Measurements from ENCODE around the gene PLA2G4C. TPM values are rescaled to one million over a fixed set of nuclear protein-coding genes. Genes with fewer than 3 reads are reported as not detected.

Gene PLA2G4C
- total RNA-seq, 1 donor from 2014 or later: 98.8 TPM

Other genes starting within 250 kb of the PLA2G4C start
- gene SULT2A1, start 224.5 kb downstream of the PLA2G4C start, total RNA-seq: not detected in 2 replicates
- gene BSPH1, start 118.6 kb downstream of the PLA2G4C start, total RNA-seq: not detected in 2 replicates
- gene ELSPBP1, start 116.2 kb downstream of the PLA2G4C start, total RNA-seq: not detected in 2 replicates
- not detected in 2 replicates for gene CABP5, start 66.7 kb downstream of the PLA2G4C start, total RNA-seq
- 9.1 and 30.9 TPM in 2 replicates for gene LIG1, start 59.5 kb upstream of the PLA2G4C start, total RNA-seq
- 2.0 and 2.2 TPM in 2 replicates for gene ZSWIM9, start 59.9 kb upstream of the PLA2G4C start, total RNA-seq
- gene CARD8, start 145.1 kb upstream of the PLA2G4C start, total RNA-seq: 55.4 and 69.6 TPM in 2 replicates
- under 0.01 and 0.87 TPM in 2 replicates for gene ZNF114, start 159.3 kb upstream of the PLA2G4C start, total RNA-seq
- 4.0 and 7.4 TPM in 2 replicates for gene EMP3, start 214.7 kb upstream of the PLA2G4C start, total RNA-seq